Activated T-helper 9 cell treated with anti-CD3 and anti-CD28 coated beads, Interleukin-2, amount 50 U/mL, for 16 hours (primary cell): ENCODE measurements around the gene FUT8.

Experiments
- DNase-seq: peaks from one replicate; pipeline ENCODE4 v3.0.0-alpha.2; 2020; ENCODE audit warnings: low read depth

FUT8 gene

GRCh38 chr14:65774041-65774440, 361.5 kb downstream of the FUT8 start:
- no peak for DNase-seq

GRCh38 chr14:65776193-65776852, 363.8 kb downstream of the FUT8 start:
- DNase-seq: no peak

- no peak for DNase-seq
Measured at GRCh38 chr14:65780566-65780965, 368.0 kb downstream of the FUT8 start.

GRCh38 chr14:65783101-65783500, 370.6 kb downstream of the FUT8 start:
- no peak for DNase-seq

GRCh38 chr14:65783576-65783975, 371.0 kb downstream of the FUT8 start:
- no peak for DNase-seq

GRCh38 chr14:65784574-65784973, 372.0 kb downstream of the FUT8 start:
- no peak for DNase-seq

GRCh38 chr14:65787461-65787860, 374.9 kb downstream of the FUT8 start:
- no peak for DNase-seq

GRCh38 chr14:65788876-65789275, 376.3 kb downstream of the FUT8 start:
- no peak for DNase-seq

GRCh38 chr14:65789363-65789762, 376.8 kb downstream of the FUT8 start:
- no peak for DNase-seq

- DNase-seq: no peak
Measured at GRCh38 chr14:65790172-65790815, 377.8 kb downstream of the FUT8 start.

- DNase-seq: peak; percentile 2
Measured at GRCh38 chr14:65791191-65791981, 378.9 kb downstream of the FUT8 start.

GRCh38 chr14:65792208-65792905, 379.8 kb downstream of the FUT8 start:
- DNase-seq: no peak
